ENCODE data around the gene PAFAH1B1. TPM values are rescaled to one million over a fixed set of nuclear protein-coding genes. Genes with fewer than 3 reads are reported as not detected.
"Not testable (repeated sequence)": the region's sequence is repeated elsewhere in the genome, so short reads cannot be mapped to it uniquely, and the experiment has no call there.

PAFAH1B1 gene
- total RNA-seq, 2 experiments from 2014 or later, result 159 to 168 TPM

GRCh38 chr17:2649191-2649590, 55.7 kb downstream of the PAFAH1B1 start:
- no peaks in the 10 kb centered on the region for H3K27me3 Mint-ChIP-seq
- DNase-seq, result no peak
- H3K36me3 Mint-ChIP-seq (ENCODE audit: low read depth), result peaks cover 39% of the 10 kb centered on the region
- peaks cover 11% of the 10 kb centered on the region for H3K9me3 Mint-ChIP-seq
- H3K4me1 Mint-ChIP-seq (ENCODE audit: low read depth), result peaks cover 6% of the 10 kb centered on the region
- ChIA-PET POLR2A (no interaction called here), CTCF (no interaction called here)
- no peak overlapping the region for H3K4me3 Mint-ChIP-seq
- ATAC-seq, result no peak
- H3K27ac Mint-ChIP-seq, result no peak overlapping the region
- no peak for TF ChIP-seq CTCF (IDR thresholded peaks at IDR 0.05)
- intact Hi-C loops (cut with micrococcal nuclease), result no loop called here

- H3K27ac Mint-ChIP-seq; intact Hi-C loops (cut with micrococcal nuclease); H3K27me3 Mint-ChIP-seq; H3K4me3 Mint-ChIP-seq; DNase-seq; ATAC-seq: not testable (repeated sequence)
- Mint-ChIP-seq H3K36me3 (ENCODE audit: low read depth) (peaks cover 36% of the 10 kb centered on the region), H3K9me3 (peaks cover 11% of the 10 kb centered on the region), H3K4me1 (ENCODE audit: low read depth) (peaks cover 27% of the 10 kb centered on the region)
- ChIA-PET POLR2A (interaction anchor here (1.5 kb wide), 1 partner anchor 59 kb away, joined by 3 read pairs; no protein-coding TSS in a partner anchor), CTCF (interaction anchor here (1.6 kb wide), 1 partner anchor 22 kb away, joined by 3 read pairs; no protein-coding TSS in a partner anchor)
Measured at GRCh38 chr17:2652911-2653310, 59.5 kb downstream of the PAFAH1B1 start.

- peak; percentile 17 for ATAC-seq
- intact Hi-C loops (cut with micrococcal nuclease), result no loop called here
Measured at GRCh38 chr17:2655546-2655945, 62.1 kb downstream of the PAFAH1B1 start.

GRCh38 chr17:2656283-2656682, 62.8 kb downstream of the PAFAH1B1 start:
- peaks cover 38% of the 10 kb centered on the region for H3K4me1 Mint-ChIP-seq (ENCODE audit: low read depth)
- H3K4me3 Mint-ChIP-seq, result no peak overlapping the region
- peaks cover 37% of the 10 kb centered on the region for H3K36me3 Mint-ChIP-seq (ENCODE audit: low read depth)
- ATAC-seq (no peak), DNase-seq (no peak)
- H3K9me3 Mint-ChIP-seq, result peaks cover 9% of the 10 kb centered on the region
- H3K27ac Mint-ChIP-seq, result peak overlapping the region; percentile 24
- TF ChIP-seq CTCF (IDR thresholded peaks at IDR 0.05), result no peak
- ChIA-PET CTCF (no interaction called here), POLR2A (no interaction called here)
- intact Hi-C loops (cut with micrococcal nuclease), result no loop called here
- H3K27me3 Mint-ChIP-seq, result no peaks in the 10 kb centered on the region

More at GRCh38 chr17:2655546-2655945, 62.1 kb downstream of the PAFAH1B1 start:
- H3K27me3 Mint-ChIP-seq, result no peaks in the 10 kb centered on the region
- H3K36me3 Mint-ChIP-seq (ENCODE audit: low read depth), result peaks cover 37% of the 10 kb centered on the region
- no peak overlapping the region for H3K4me3 Mint-ChIP-seq
- H3K4me1 Mint-ChIP-seq (ENCODE audit: low read depth), result peaks cover 34% of the 10 kb centered on the region
- ChIA-PET CTCF (no interaction called here), POLR2A (no interaction called here)
- DNase-seq, result no peak
- peak overlapping the region; percentile 66 for H3K27ac Mint-ChIP-seq
- peaks cover 12% of the 10 kb centered on the region for H3K9me3 Mint-ChIP-seq
- TF ChIP-seq CTCF (IDR thresholded peaks at IDR 0.05), result no peak

- H3K4me1 Mint-ChIP-seq (ENCODE audit: low read depth), result peaks cover 43% of the 10 kb centered on the region
- CTCF ChIA-PET; ATAC-seq; POLR2A ChIA-PET; intact Hi-C loops (cut with micrococcal nuclease); H3K4me3 Mint-ChIP-seq; H3K27me3 Mint-ChIP-seq; H3K27ac Mint-ChIP-seq; H3K9me3 Mint-ChIP-seq; DNase-seq: not testable (repeated sequence)
- H3K36me3 Mint-ChIP-seq (ENCODE audit: low read depth), result peaks cover 22% of the 10 kb centered on the region
Measured at GRCh38 chr17:2659337-2659736, 65.9 kb downstream of the PAFAH1B1 start.

- H3K27me3 Mint-ChIP-seq; H3K27ac Mint-ChIP-seq; POLR2A ChIA-PET; DNase-seq; H3K4me3 Mint-ChIP-seq; H3K9me3 Mint-ChIP-seq; ATAC-seq; intact Hi-C loops (cut with micrococcal nuclease): not testable (repeated sequence)
- peaks cover 22% of the 10 kb centered on the region for H3K36me3 Mint-ChIP-seq (ENCODE audit: low read depth)
- CTCF ChIA-PET, result interaction anchor here (0.9 to 1.7 kb wide), 2 partner anchors 15 to 156 kb away, joined by 3 to 8 read pairs; no protein-coding TSS in a partner anchor
- peaks cover 38% of the 10 kb centered on the region for H3K4me1 Mint-ChIP-seq (ENCODE audit: low read depth)
Measured at GRCh38 chr17:2660410-2660809, 67.0 kb downstream of the PAFAH1B1 start.
